Activated B cell treated with CpG ODN at 0.5 μM for 24 hours (primary cell): Measurements from ENCODE around the gene LMTK2. TPM values are rescaled to one million over a fixed set of nuclear protein-coding genes. Genes with fewer than 3 reads are reported as not detected.

ENCODE experiments used
- ATAC-seq: fragments of 200-7000 bp; cut with Tn5 transposase; one replicate; pipeline ENCODE4 v1.10.0; 2021; ENCODE audit warnings: low read depth, mild to moderate bottlenecking, moderate library complexity
- CTCF ChIA-PET: fragments of 350-600 bp; sonication (Branson Sonifier 250); formaldehyde crosslinking; loops from one replicate; lab custom pipeline; 2021; ENCODE audit warnings: antibody characterized with exemption; lab: Charles Lee
- POLR2A ChIA-PET: fragments of 350-600 bp; sonication (Branson Sonifier 250); formaldehyde crosslinking; loops from one replicate; lab custom pipeline; 2021; ENCODE audit warnings: antibody characterized with exemption; lab: Charles Lee
- DNase-seq: peaks from one replicate; pipeline ENCODE4 v3.0.0; 2022
- H3K27ac Mint-ChIP-seq: one replicate; pipeline ENCODE4 v1.8.0; 2020; ENCODE audit warnings: mixed read lengths
- H3K27me3 Mint-ChIP-seq: one replicate; pipeline ENCODE4 v1.8.0; 2021; ENCODE audit warnings: mixed read lengths
- H3K36me3 Mint-ChIP-seq: one replicate; pipeline ENCODE4 v1.8.0; 2021; ENCODE audit warnings: low read depth, mixed read lengths
- H3K4me1 Mint-ChIP-seq: one replicate; pipeline ENCODE4 v1.8.0; 2021; ENCODE audit warnings: mixed read lengths
- H3K4me3 Mint-ChIP-seq: one replicate; pipeline ENCODE4 v1.8.0; 2020; ENCODE audit warnings: mild to moderate bottlenecking, mixed read lengths
- H3K9me3 Mint-ChIP-seq: one replicate; pipeline ENCODE4 v1.8.0; 2020; ENCODE audit warnings: mixed read lengths
- intact Hi-C: fragments of 100-400 bp; cut with micrococcal nuclease; formaldehyde crosslinking; loops from one replicate; pipeline ENCODE4 v1.15.1; 2024
- total RNA-seq: library from RNA; stranded (reverse); gene quantifications from 2 replicates; pipeline ENCODE4 v1.2.3, GENCODE V29; 2022
- TF ChIP-seq, protein P1 (sequence below): fragments of 200-600 bp; IDR thresholded peaks from one replicate; pipeline ENCODE4 v1.8.0; 2022; ENCODE audit warnings: antibody characterized with exemption, mild to moderate bottlenecking

LMTK2 gene
- total RNA-seq, 1 donor from 2014 or later, result 9.6 TPM

DNA sequence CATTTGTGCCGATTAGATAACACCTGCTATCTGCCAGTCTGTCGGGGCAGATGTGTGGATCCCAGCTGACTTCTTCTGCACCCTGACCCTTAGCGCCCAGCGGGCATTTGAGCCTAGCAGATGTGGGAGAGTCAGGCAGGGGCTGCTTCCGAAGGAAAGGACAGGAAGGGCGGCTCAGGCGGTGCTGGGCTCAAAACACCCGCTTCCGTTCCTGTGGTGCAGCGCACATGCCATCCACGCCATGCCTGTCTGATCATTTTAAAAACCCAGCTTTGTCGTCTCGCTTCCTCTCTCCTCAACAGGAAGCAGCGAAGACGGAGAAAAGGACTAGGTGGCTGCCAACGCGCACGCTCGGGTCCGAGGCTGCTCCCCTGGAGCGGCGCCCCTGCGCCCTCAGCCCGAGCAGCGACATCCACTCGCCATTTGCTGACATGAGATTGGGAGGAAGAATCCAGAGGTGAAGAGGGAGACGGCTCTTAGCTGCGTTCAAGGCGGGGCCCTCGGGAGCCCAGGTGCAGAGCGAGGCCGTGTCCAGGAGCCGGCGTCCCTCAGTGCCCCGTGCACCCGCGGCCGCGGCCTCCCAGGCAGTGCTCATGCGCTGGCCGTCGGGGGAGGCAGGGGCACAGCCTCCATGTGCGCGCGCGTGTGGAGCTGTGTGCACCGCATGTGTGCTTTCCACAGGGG lies 98.6 kb downstream of the LMTK2 start:
- ChIA-PET CTCF (no interaction called here), POLR2A (no interaction called here)
- Mint-ChIP-seq H3K27ac (no peak overlapping the region), H3K4me3 (no peak overlapping the region), H3K27me3 (peaks cover 3% of the 10 kb centered on the region), H3K36me3 (peaks cover 30% of the 10 kb centered on the region), H3K4me1 (peaks cover 43% of the 10 kb centered on the region), H3K9me3 (no peaks in the 10 kb centered on the region)
- no peak for DNase-seq
- intact Hi-C loops, result loop anchor here (10.0 kb wide), 1 partner anchor 599 kb away; no protein-coding TSS in a partner anchor
- ATAC-seq, result no peak
- TF ChIP-seq, protein P1, sequence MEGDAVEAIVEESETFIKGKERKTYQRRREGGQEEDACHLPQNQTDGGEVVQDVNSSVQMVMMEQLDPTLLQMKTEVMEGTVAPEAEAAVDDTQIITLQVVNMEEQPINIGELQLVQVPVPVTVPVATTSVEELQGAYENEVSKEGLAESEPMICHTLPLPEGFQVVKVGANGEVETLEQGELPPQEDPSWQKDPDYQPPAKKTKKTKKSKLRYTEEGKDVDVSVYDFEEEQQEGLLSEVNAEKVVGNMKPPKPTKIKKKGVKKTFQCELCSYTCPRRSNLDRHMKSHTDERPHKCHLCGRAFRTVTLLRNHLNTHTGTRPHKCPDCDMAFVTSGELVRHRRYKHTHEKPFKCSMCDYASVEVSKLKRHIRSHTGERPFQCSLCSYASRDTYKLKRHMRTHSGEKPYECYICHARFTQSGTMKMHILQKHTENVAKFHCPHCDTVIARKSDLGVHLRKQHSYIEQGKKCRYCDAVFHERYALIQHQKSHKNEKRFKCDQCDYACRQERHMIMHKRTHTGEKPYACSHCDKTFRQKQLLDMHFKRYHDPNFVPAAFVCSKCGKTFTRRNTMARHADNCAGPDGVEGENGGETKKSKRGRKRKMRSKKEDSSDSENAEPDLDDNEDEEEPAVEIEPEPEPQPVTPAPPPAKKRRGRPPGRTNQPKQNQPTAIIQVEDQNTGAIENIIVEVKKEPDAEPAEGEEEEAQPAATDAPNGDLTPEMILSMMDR, result no peak

DNA sequence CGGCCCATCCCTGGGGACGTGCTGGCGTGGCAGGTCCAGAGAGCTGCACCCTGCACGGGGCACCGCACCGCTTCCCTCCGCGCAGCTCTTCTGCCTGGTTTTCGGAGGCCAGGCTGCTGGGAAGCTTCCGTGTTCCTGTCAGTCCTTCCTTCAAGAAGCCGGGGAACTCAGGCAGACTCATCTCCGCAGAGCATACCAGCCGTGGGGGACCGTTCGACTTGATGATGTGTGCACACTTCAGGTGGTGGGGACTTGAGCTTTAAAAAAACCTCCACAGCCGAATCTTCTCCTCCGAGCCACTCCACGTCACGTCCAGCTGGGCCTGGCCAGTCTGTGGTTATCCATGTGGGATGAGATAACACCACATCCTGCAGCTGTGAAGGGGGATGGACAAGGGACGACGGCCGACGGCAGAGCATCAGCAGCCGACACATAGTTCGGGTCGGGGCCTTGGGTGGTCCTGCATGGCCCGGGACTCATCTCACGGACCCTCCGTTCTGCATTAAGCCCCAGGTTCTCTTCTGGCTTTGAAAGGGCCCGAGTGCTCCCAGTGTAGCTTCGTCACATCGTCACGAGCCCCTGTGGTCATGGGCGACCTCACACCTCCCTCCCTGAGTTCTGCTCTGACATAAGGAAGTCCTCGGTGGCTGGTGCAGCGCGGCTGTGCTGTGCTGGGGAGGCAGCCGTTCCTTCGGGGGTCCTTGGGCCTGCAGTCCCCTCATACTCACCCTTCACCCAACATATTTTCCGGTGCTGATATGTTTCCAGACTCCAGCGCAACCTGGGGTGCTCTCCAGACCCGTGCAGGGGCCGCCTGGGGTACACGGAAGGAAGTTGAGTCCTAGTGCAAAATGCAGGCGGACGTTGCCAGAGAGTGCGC lies 100.0 kb downstream of the LMTK2 start:
- no peak overlapping the region for H3K4me3 Mint-ChIP-seq
- ATAC-seq, result no peak
- H3K4me1 Mint-ChIP-seq, result peaks cover 32% of the 10 kb centered on the region
- no peak for DNase-seq
- ChIA-PET POLR2A (no interaction called here), CTCF (no interaction called here)
- H3K27me3 Mint-ChIP-seq, result peaks cover 4% of the 10 kb centered on the region
- no peak overlapping the region for H3K27ac Mint-ChIP-seq
- no peaks in the 10 kb centered on the region for H3K9me3 Mint-ChIP-seq
- TF ChIP-seq, protein P1, result no peak
- peaks cover 30% of the 10 kb centered on the region for H3K36me3 Mint-ChIP-seq
- intact Hi-C loops, result loop anchor here (10.0 kb wide), 1 partner anchor 598 kb away; no protein-coding TSS in a partner anchor

DNA sequence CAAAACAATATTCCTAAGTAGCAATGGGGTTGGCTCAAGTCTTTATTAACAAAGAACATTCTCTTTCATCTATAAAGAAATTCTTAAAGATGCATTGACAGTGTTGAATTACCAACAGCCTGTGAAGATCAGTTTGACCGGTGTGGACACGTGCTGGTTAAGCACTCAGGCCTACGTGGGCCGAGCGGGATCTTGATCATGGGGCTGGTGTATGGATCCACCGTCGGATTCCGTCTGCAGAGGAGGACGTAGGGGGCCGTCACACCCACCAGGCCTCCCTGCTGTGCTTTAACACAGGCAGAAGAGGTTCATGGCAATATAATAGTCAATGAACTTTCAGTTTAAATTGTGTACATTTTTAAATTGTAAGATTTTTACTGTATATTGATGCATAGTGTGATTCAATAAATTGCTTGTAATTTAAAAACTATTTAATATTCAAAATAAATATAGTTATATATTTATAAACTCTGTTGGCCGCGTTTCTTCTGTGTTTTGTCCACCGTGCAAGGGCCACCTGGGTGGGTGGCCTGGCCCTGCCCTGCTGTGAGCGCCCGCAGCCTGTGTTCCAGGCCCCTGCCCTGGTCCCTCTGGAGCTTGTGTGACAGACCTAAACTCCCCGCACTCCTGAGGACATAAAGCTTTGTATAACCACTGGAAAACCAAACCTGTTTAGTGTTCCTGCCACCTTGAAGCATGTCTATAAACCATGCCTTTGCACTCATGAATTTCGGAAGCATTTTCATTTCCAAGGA lies 102.7 kb downstream of the LMTK2 start:
- ATAC-seq, result no peak
- Mint-ChIP-seq H3K36me3 (peaks cover 29% of the 10 kb centered on the region), H3K27me3 (peaks cover 7% of the 10 kb centered on the region), H3K27ac (no peak overlapping the region), H3K9me3 (no peaks in the 10 kb centered on the region), H3K4me3 (peak overlapping the region; percentile 32), H3K4me1 (peaks cover 10% of the 10 kb centered on the region)
- TF ChIP-seq, protein P1, result no peak
- intact Hi-C loops, result loop anchor here (10.0 kb wide), 1 partner anchor 595 kb away; no protein-coding TSS in a partner anchor
- CTCF ChIA-PET, result interaction anchor here (0.6 kb wide), 1 partner anchor 669 kb away, joined by 3 read pairs; the partner anchor contains the start of gene TRRAP
- DNase-seq, result no peak
- POLR2A ChIA-PET, result no interaction called here

DNA sequence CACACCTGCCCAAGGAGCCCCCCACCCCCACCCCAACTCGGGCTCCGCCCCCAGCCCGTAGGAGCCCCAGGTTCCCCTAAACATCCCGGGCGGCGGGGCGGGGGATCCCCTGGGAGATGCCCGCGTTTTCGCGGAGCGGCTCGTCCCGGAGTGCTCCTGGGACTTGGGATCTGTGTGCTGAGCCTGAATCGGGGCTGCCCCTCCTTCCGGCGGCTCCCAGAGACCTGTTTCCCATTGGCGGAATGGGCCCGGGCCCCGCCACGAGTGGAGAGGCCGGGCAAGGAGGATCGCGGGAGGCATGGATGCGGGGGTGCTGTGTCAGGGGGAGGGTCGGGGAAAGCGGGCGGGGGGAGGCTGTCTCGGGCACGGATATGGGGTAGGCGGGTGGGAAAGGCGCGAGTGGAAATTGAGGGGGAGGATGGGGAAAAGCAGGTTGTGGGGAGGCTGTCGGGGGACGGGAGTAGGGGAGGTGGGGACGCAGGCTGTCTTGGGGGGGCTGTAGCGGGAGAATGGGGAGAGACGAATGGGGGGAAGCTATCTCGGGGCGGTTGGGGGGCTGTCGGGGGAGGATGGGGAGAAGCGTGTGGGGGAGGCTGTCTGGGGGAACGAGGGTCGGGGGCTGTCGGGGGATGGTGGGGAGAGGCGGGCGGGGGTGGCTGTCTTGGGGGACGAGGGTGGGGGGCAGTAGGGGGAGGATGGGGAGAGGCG lies 104.0 kb downstream of the LMTK2 start:
- H3K4me1 Mint-ChIP-seq, result peaks cover 6% of the 10 kb centered on the region
- POLR2A ChIA-PET, result interaction anchor here (0.6 to 1.2 kb wide), 3 partner anchors 8 to 721 kb away, joined by 3 to 5 read pairs (median 3); no protein-coding TSS in a partner anchor
- ATAC-seq (no peak), DNase-seq (no peak)
- H3K9me3 Mint-ChIP-seq, result no peaks in the 10 kb centered on the region
- H3K27ac Mint-ChIP-seq, result no peak overlapping the region
- peaks cover 4% of the 10 kb centered on the region for H3K27me3 Mint-ChIP-seq
- intact Hi-C loops, result loop anchor here (1.0 kb wide), 1 partner anchor 7 kb away; no protein-coding TSS in a partner anchor
- TF ChIP-seq, protein P1, result no peak
- H3K36me3 Mint-ChIP-seq, result peaks cover 21% of the 10 kb centered on the region
- no peak overlapping the region for H3K4me3 Mint-ChIP-seq
- CTCF ChIA-PET, result no interaction called here
